GM19193 (cell line): Measurements from ENCODE around the gene PHOSPHO1.

Source experiments
- POLR2A ChIP-seq: IDR thresholded peaks from 4 replicates; pipeline ENCODE4 v1.6.1; 2011; ENCODE audit not compliant: insufficient read depth, insufficient read length; ENCODE audit errors: extremely low read depth

The PHOSPHO1 gene

DNA sequence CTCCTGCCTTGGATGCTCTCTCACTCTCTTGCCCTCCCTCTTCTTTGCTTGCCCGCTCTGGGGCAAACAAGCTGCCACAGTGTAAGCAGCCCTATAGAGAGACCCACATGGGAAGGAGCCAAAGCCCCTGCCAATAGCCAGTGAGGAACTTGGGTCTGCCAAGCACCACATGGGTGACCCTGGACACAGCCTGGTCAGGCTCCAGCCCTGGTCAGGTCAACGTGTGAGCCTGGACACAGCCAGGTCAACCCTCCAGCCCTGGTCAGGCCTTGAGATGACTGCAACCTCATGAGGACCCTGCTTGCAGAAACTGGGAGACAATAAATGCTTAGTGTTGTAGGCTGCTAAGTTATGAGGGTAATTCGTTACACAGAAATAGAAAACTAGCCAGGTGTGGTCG lies 14.3 kb upstream of the PHOSPHO1 start:
- TF ChIP-seq POLR2A: no peak

DNA sequence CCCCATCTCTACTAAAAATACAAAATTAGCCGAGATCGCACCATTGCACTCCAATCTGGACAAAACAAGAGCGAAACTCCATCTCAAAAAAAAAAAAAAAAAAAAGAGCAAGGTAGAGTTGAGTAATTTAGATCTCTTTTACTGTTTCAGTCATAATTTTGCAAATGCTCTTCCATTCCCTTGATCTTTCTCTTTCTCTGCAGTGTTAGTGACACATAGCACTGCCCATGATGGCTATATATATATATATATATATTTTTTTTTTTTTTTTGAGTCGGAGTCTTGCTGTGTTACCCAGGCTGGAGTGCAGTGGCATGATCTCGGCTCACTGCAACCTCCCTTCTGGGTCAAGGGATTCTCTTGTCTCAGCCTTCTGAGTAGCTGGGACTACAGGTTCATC lies 12.2 kb upstream of the PHOSPHO1 start:
- no peak for TF ChIP-seq POLR2A

- no peak for TF ChIP-seq POLR2A
Observed at GRCh38 chr17:49241692-49242397, 11.3 kb upstream of the PHOSPHO1 start.

DNA sequence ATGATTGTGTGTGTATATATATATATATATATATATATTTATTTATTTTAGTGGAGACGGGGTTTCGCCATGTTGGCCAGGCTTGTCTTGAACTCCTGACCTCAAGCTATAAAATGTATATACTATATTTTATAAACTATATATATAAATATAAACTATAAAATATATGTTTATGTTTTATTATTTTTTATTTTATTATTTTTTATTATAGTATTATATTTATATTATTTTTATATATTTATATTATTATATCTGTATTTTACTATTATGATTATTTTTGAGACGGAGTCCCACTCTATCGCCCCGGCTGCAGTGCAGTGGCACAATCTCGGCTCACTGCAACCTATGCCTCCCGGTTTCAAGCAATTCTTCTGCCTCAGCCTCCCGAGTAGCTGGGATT lies 10.5 kb upstream of the PHOSPHO1 start:
- TF ChIP-seq POLR2A: no peak

- no peak for TF ChIP-seq POLR2A
Observed at GRCh38 chr17:49240619-49241018, 10.0 kb upstream of the PHOSPHO1 start.

- TF ChIP-seq POLR2A: no peak
Observed at GRCh38 chr17:49239963-49240362, 9.4 kb upstream of the PHOSPHO1 start.

DNA sequence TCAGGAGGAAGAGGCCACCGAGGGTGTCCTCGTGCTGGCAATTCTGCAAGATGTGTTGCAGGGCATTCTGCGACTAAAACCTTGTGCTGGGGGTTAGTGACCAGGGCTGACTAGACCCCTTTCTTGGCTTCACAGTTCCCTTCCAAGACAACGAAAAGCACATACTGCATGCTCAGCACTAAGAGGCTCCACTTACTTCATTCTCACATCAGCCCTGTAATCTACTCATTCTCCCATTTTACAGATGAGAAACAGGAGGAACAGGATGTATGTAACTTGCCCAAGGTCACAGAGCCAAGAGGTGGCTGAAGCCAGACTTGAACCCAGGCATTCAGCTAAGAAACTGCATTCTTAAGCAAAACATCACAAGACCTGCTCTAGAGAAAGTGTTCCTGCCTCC lies 5.3 kb upstream of the PHOSPHO1 start:
- TF ChIP-seq POLR2A: no peak

DNA sequence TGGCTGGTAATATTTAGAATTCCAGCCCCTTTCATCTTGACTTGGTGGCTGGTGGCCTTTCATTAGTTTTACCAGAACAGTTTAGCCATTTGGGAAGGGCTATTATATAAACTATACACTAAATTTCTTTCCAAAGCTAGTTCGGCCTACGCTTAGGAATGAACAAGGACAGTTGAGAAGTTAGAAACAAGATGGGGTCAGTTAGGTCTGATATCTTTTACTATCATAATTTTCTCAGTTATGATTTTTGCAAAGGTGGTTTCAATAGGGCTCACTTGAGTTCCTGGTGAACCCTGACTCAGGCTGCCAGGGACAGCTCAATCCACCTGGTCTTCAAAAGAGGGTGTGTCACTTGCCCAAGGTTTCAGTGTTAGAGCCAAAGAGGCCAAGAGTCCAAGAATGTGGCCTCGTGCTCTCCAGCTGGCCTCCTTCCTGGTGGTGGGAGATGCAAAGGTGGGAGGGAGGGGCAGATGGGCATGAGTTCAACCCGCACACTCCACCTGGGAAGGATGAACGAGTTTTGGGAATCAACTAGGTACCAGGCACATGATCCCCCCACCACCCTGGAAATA lies 4.0 kb upstream of the PHOSPHO1 start:
- no peak for TF ChIP-seq POLR2A

GRCh38 chr17:49231563-49231894 lies 942 bp upstream of the PHOSPHO1 start:
- TF ChIP-seq POLR2A: no peak

GRCh38 chr17:49229805-49230600 lies 584 bp downstream of the PHOSPHO1 start:
- no peak for TF ChIP-seq POLR2A

DNA sequence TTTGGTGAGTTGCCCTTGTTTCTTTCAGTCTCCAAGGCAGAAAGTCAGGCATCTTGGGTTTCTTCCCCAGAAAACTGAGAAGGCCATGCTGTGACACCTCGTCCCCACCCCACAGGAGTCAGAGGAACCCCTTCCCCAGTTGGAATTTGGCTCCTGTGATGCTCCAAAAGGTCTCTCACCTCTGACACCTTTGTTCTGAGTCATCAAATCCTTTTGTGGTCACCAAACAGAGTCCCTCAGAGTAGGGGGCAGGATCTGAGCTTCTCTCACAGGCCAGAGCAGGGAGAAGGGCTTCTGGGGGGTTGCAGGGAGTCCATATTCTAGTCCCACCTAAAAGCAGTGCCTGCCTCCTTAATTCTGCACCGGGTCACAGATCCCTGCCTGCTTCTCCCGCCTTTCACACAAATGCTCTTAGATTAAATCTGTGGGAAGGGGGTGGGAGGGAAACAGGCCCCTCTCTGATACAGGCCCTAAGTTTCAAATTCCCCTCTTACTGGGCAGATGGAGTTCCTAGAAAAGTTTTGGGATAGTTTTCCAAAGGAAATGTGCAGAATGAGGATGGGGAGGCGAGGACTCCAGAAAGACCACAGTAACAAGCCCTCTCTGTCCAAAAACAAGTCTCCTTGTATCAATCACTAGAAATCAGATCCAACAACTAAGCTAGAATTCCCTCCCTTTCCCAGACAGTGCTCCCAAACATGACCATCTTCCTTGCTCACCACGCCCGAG lies 1.3 kb downstream of the PHOSPHO1 start:
- TF ChIP-seq POLR2A: no peak

- no peak for TF ChIP-seq POLR2A
Observed at GRCh38 chr17:49227436-49228261, 2.9 kb downstream of the PHOSPHO1 start.

DNA sequence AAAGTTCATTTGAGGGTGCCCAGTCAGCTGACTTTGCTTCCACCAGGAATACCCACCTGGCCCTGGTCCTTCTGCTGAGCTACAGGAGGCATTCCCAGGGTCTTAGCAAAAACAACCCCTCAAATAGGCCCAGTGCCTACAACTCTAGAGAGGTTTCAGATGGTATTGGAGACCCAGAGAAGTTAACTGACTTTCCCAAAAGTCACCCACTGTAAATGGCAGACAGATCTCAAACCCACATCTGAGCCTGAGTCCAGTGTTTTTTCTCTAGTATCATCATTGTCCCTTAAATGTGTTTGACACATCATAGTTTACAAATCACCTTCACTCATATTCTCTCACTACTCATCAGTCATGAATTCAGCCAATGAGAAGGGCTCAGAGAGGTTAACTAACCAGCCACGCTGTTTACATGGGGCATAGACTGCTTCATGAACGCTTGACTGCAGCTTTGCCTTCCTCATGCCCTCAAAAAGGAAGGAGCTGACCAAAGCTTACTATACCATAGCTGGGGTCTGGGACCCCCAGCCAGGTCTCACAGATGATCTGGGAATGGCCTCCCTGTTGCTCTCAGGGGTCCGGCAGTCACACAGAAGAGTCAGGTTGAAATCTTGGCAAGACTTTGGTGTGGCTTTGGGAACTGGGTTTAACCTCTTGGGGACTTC lies 3.7 kb downstream of the PHOSPHO1 start:
- no peak for TF ChIP-seq POLR2A
